HG03045 (cell line): Measurements from ENCODE around the gene PSMB3.
A peak's percentile ranks its signal among the peaks of the same experiment; 100 is the strongest.
"Not testable (repeated sequence)": the region's sequence is repeated elsewhere in the genome, so short reads cannot be mapped to it uniquely, and the experiment has no call there.

Experiments
- ATAC-seq: cut with Tn5 transposase; IDR thresholded peaks from one replicate; pipeline ENCODE4 v1.9.1; 2021; ENCODE audit warnings: mild to moderate bottlenecking, moderate library complexity; ENCODE audit not compliant: unreplicated experiment

Gene PSMB3

GRCh38 chr17:38748892-38749222, 3.7 kb upstream of the PSMB3 start:
- no peak for ATAC-seq

GRCh38 chr17:38749223-38750043, 3.1 kb upstream of the PSMB3 start:
- ATAC-seq, result no peak

- no peak for ATAC-seq
Observed at GRCh38 chr17:38750044-38750311, 2.6 kb upstream of the PSMB3 start.

- no peak for ATAC-seq
Observed at GRCh38 chr17:38750312-38751121, 2.0 kb upstream of the PSMB3 start.

- ATAC-seq, result no peak
Observed at GRCh38 chr17:38751144-38751807, 1.3 kb upstream of the PSMB3 start.

- ATAC-seq, result peak; percentile 20
Observed at GRCh38 chr17:38751808-38752307, 683 bp upstream of the PSMB3 start.

- ATAC-seq, result no peak
Observed at GRCh38 chr17:38753071-38753506, 548 bp downstream of the PSMB3 start.

GRCh38 chr17:38761612-38762011, 9.1 kb downstream of the PSMB3 start:
- ATAC-seq, result no peak

- no peak for ATAC-seq
Observed at GRCh38 chr17:38762231-38762630, 9.7 kb downstream of the PSMB3 start.

- ATAC-seq, result no peak
Observed at GRCh38 chr17:38766341-38766740, 13.8 kb downstream of the PSMB3 start.

- no peak for ATAC-seq
Observed at GRCh38 chr17:38768417-38768816, 15.9 kb downstream of the PSMB3 start.

GRCh38 chr17:38773258-38773657, 20.7 kb downstream of the PSMB3 start:
- ATAC-seq, result no peak

- ATAC-seq, result no peak
Observed at GRCh38 chr17:38777641-38778250, 25.2 kb downstream of the PSMB3 start.

- ATAC-seq, result no peak
Observed at GRCh38 chr17:38779965-38780752, 27.6 kb downstream of the PSMB3 start.

GRCh38 chr17:38783227-38783626, 30.7 kb downstream of the PSMB3 start:
- no peak for ATAC-seq

GRCh38 chr17:38786372-38786771, 33.8 kb downstream of the PSMB3 start:
- ATAC-seq, result no peak

- not testable (repeated sequence) for ATAC-seq
Observed at GRCh38 chr17:38787999-38788398, 35.5 kb downstream of the PSMB3 start.

GRCh38 chr17:38789185-38789584, 36.6 kb downstream of the PSMB3 start:
- no peak for ATAC-seq

- not testable (repeated sequence) for ATAC-seq
Observed at GRCh38 chr17:38790148-38790707, 37.7 kb downstream of the PSMB3 start.

GRCh38 chr17:38791162-38791561, 38.6 kb downstream of the PSMB3 start:
- no peak for ATAC-seq
